ENCODE results near the gene GATAD2B. TPM values are rescaled to one million over a fixed set of nuclear protein-coding genes. Genes with fewer than 3 reads are reported as not detected.
"Not testable (repeated sequence)": the region's sequence is repeated elsewhere in the genome, so short reads cannot be mapped to it uniquely, and the experiment has no call there.

GATAD2B gene
- polyA plus RNA-seq, 1 donor: 19.6 TPM

DNA sequence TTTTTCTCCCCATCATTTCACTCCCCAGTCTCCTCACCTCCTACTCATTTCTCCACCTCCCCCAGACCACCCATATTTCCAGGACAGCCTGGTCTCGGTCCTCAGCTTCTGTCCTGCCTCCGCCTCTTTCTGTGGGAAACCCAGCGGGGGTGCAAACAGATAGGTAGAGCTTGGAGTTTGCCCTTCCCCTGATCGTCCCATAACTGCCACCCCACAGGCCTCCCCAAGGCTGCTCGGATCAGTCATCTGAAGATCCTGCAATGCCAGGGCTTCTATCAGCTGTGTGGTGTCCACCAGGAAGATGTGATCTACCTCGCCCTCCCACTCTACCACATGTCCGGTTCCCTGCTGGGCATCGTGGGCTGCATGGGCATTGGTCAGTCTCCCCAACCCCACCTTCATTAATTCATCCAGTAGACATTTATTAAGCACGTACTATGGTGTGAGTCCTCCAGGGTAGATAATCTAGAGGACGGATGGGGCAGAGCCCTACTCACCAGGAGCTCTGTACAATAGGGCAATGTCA, 145.9 kb downstream of the GATAD2B start:
- no peak for DNase-seq

DNA sequence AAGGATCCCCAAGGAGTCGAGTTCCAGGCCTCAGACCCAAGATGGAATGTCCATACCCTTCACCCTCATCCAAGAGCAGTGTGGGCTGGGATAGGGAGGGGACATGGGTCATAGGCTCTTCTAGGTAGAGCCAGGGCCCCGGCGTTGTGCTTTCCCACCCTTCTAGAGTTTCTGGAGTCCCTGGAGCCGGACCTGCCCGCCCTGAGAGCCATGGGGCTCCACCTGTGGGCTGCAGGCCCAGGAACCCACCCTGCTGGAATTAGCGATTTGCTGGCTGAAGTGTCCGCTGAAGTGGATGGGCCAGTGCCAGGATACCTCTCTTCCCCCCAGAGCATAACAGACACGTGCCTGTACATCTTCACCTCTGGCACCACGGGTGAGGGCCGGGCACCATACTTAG, 146.4 kb downstream of the GATAD2B start:
- DNase-seq: no peak

DNA sequence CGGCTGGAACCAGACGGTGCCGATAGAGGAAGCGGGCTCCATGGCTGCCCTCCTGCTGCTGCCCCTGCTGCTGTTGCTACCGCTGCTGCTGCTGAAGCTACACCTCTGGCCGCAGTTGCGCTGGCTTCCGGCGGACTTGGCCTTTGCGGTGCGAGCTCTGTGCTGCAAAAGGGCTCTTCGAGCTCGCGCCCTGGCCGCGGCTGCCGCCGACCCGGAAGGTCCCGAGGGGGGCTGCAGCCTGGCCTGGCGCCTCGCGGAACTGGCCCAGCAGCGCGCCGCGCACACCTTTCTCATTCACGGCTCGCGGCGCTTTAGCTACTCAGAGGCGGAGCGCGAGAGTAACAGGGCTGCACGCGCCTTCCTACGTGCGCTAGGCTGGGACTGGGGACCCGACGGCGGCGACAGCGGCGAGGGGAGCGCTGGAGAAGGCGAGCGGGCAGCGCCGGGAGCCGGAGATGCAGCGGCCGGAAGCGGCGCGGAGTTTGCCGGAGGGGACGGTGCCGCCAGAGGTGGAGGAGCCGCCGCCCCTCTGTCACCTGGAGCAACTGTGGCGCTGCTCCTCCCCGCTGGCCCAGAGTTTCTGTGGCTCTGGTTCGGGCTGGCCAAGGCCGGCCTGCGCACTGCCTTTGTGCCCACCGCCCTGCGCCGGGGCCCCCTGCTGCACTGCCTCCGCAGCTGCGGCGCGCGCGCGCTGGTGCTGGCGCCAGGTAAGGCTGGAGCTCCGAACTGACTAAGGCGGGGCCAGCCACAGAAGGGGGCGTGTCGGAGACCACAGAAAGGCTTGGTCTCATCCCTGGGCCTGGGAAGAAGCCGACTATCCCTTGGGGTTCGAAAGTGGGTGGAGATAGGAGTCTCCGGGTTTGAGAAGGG, 147.1 kb downstream of the GATAD2B start:
- peak; percentile 76 for DNase-seq

DNA sequence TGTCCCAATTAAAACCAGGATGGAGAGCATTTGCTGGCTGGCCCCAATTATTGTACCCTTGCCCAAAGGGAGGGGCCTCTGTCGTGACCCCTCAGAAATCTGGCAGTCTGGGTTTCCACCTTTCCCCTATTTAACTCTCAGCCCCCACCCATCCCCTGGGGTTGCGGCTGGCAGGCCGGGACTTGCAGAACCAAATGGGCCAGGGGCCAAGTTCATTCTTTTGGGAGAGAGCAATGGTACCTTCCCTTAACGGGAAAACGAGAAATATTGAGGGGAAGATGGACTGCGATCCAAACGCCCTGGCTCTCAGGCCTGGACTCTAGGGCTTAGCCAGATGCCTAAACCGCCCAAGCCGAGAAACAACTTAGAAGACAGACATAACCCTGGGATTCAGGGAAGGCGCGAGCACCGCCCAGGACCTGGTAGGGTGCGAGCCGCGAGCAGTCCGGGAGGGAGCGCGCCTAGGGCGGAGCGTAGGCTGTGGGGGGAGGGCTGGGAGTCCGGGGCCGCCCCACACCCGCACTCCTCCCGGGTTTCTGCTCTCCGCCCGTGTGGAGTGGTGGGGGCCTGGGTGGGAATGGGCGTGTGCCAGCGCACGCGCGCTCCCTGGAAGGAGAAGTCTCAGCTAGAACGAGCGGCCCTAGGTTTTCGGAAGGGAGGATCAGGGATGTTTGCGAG, 147.9 kb downstream of the GATAD2B start, which contains the start of gene SLC27A3:
Gene SLC27A3, plus strand, starts transcription at position 628 of the 678 bp plus-strand sequence. CDS start 91 bp downstream, outside the sequence.
- DNase-seq: peak; percentile 89

DNA sequence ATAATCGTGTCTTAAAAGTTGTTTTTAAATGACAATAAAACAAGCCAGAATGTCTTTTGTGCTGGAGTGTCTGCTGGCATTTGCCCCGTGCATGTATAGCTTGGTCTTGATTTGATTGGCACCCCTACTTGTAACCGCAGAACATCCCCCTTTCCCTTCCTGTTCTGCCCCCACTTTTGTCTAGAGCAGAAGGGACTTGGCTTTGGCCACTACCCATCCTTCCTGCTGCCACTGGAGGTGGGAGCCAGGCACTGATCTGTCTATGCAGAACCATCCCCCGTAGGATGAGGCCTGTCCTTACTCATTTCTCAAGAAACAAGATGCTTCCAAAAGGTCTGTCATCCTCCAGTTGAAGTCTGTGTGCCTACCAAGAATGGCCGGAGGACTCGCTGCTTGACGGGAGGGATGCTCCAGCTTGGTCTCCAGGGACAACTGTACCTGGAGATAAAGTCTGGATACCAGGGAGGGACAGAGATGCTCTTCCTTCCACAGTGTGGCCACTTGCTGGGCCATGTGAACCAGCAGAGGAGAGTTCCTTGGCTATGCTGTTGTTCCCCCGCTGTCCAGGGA, 148.7 kb downstream of the GATAD2B start:
- DNase-seq: no peak

DNA sequence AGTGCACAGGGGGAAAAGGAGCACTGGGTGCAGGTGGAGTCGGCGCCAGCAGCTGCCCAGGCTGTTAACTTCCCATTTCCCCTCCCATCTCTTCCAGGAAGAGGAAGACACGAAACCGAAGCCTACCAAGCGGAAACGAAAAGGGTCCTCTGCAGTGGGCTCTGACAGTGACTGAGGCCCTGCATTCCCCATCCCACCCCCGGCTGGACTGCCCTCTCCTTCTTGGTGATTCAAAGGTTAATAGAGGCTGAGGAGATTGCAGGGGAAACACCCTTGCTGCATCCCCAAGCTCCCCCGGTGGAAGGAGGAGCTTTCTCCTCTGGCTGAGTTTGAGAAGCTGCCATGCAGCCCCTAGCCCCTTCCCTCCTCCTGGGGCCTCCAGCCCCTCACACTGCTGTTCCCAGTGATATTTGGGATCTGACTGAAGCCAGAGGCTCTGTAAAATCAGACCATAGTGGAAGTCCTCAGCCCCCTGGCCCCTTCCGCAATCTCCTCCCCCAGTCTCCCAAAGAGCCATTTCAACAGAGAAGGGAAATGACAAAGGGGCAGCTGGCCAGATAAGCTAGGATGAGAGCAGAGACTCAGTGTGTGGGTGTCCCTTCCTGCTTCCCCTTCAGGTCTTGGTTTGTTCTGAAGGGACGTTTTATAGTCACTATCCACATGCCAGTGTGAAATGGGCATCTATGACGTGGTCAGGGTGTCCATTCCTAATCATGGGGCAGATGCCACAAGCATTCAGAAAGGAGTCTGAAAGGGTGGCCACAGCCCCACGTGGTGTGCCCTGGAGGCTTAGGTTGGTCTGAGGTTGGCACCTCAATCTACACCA, 149.5 kb downstream of the GATAD2B start:
- DNase-seq: no peak

DNA sequence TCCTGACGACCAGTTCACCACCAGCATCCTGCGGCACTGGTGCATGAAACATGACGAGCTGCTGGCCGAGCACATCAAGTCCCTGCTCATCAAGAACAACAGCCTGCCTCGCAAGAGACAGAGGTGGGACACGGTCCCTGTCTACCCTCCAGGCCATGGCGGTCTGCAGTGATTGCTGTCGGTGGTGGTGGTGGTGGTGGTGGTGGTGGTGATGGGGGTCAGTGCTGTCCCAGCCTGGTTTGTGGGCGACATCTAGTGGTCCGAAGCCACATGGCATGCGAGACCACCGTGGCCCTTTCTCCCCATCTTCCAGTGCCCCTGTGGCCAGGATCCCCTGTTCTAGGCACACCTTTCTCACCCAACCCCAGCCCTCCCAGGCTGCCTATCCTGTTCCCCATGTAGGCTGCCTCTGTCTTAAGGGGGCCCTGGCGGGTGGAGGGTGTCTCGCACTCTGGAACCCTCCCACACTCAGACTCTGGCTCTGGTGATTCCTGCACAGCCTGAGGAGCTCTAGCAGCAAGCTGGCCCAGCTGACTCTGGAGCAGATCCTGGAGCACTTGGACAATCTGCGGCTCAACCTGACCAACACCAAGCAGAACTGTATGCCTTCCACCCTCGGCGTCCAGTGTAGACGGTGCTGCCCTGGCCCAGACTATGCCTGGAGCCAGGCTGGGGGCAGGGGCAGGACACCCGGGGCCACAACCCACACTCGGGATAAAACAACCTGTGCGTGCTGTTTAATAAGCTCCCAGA, 150.8 kb downstream of the GATAD2B start:
- no peak for DNase-seq

DNA sequence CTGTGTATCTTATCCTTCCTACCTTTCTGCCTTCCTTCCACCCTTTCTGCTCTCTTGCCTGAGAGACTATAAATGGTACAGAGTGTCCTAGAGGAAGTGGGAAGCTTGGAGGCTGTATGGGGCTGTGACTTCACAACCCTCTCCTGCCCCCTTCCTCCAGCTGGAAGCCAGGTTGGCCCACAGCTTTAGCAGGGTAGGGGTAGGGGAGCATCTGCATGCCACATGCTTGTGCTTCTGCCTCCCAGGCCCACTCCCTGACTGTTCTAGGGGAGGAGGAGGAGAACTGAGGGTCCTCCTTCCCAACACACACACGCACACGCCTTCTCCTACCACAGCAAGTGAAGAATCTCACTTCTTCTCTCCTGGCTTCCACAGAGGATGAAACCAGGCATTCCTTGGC, 151.5 kb downstream of the GATAD2B start:
- DNase-seq: no peak

DNA sequence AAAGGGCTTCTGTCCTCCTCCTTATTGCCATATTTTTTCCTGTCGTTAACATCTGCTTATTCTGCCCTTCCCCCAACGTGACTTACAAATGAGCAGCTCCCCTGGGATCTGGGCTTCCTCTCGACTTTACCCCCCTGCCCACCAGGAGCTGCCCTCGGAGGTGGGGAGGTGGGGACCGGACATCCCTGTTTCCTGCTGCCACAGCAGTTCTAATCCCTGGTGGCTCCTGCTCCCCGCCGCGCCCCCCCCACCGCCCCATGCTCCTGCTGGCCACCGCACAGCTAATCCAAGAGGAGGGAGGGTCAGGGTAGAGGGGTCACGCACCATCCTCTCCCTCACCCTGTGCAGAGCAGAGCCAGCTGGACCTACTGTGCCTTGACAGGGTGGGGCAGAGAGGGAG, 152.0 kb downstream of the GATAD2B start:
- no peak for DNase-seq

DNA sequence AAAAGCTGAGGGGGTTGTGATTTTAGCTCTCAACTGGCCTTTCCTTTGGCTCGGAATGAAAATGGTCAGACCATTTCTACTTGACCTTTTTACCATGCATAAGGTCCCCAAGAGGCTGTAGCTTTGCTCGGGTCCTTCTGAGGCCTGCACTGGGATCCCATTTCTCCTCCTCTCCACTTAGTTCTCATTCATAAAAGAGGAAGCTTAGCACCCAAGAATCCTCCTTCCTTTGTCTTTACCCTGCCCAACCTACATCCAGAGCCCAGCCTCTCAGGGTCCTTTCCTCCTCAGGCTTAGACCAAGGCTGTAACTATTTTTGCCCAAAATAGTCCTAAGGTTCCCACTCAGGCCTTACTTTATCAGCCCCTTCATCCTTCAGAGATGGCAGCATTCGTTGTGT, 153.6 kb downstream of the GATAD2B start:
- no peak for DNase-seq

DNA sequence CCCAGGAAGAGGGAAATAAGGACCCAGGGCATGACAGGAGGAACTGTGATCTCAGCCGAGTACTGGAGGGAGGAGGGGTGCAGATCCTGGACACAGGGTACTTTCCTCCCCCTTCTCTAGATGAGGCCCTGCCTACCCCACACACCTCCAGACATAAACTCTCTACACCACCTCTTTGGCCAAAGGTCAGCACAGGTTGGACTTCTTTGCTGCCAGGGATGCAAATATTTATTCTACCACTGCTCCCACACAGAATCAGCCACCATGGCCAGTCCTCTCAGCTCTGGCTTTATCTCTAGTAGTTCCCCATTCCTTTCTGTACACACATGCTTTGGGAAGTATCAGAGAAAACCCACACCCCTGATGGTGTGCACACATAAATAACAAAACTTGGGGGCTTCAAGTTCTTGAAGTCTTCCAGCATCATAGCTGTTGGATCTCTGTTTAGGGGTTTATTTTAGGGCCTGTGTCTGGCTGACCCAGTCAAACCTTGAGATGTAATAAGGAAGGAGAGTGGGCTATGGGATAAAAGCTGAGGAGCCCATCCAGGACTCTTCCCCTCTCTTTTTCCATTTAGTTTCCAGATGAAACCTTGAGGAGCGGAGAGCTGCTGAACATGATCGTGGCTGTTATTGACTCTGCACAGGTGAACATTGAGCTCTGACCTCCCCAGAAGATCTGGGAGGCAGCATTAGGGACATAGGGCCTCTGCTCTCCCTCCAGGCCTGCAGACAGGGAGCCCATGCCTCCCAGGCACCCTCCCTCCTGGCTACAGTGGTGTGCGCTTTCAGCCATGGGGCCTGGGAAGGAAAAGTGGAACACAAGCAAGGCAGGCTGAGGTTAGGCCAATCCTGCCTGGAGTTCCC, 154.2 kb downstream of the GATAD2B start:
- no peak for DNase-seq

DNA sequence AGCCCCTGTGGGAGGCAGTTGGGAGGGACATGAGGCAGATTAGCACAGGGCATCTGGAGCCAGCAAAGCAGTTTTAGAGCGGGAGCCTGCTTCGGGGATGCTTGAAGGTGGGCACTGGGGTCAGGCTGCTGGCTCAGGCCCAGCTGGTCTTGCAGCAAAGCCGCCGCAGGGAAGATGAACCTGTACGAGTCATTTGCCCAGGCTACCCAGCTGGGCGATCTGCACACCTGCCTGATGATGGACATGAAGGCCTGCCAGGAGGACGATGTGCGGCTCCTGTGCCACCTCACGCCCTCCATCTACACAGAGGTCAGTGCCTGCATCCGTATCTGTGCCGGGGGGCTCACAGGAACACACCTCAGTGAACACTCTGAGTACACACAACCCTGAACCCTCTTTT, 155.3 kb downstream of the GATAD2B start:
- no peak for DNase-seq

DNA sequence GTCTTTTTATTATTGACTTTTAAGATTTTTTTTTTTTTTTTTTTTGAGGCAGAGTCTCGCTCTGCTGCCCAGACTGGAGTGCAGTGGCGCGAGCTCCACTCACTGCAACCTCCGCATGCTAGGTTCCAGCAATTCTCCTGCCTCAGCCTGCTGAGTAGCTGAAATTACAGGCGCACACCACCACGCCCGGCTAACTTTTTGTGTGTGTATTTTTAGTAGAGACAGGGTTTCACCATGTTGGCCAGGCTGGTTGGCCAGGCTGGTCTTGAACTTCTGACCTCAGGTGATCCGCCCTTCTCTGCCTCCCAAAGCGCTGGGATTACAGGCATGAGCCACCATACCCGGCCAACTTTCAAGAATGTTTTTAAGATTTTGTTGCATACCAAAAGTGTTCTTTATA, 156.1 kb downstream of the GATAD2B start:
- not testable (repeated sequence) for DNase-seq

DNA sequence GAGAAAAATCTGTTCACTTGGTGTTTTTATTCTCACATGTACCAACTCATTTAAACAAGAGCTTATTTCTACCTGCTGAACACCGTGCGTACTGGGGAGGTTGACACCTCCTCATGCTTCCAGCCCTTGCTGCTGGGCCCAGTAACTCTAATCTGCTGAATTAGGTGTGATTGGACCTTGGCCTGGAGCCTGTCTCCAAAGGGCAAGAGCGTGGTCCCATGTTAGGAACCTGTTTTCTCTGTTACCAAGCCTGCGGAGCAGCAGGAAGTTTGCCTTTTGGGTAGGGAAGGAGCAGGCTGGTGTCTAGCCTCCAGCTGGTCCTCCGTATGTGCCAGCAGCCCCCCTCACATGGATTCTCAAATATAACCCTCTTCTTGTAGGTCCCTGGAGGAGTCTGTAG, 158.5 kb downstream of the GATAD2B start:
- no peak for DNase-seq

DNA sequence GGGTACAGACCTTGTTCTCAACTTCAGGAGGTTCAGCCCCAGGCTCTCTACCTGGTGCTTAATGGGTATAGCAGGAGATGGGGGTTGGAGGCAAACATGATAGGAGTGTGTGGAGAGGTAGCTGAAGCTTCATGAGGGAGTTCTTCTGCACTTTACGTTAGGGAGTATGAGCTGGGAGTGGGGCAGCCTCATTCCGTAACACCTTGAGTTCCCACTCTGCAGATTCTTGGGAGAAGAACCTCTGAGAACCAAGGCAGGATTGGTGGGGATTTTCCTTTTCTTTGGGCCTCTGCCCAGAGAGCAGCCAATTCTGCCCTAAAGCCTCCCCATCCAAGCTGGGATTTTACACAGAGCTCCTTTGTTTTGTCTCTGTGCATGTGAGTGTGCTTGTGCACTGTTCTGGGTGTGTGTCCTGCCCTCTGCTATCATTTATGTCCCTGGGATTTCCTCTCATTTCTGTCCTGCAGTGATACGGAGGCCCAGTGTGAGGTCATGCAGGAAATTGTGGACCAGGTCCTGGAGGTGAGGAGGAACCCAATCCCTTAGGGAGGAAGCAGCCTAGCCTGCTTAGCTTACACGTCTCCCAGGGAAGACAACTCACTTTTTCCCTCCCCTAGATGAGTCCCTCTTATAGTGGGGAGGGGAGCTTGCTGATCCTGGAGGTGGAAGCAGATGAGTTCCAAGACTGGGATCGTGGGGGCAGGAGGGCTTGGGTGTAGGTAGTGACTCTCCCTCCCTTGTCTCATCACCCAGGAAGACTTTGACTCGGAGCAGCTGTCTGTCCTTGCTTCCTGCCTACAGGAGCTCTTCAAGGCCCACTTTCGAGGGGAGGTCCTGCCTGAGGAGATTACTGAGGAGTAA, 159.2 kb downstream of the GATAD2B start:
- DNase-seq: no peak

DNA sequence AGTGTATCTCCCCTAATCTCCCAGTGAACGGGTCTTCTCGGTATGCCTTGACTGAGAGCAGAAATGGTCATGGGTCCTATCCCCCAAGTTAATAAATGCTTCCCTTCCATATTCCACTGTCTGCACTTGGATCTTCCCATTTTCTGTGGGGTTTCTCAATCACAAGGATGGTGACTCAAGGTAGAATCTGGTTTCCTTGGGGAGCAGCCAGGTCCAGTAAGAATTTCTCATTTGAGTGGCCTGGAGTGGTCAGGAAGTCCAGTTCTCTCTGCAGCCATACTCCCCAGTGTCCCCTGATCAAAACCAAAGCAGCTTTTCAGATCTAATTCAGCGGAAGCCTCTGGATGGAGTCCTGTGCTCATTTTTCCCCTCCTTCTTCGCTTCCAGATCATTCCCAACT, 162.3 kb downstream of the GATAD2B start:
- no peak for DNase-seq
